Neuronal stem cell (in vitro differentiated cells): ENCODE data around the gene ASTL.
A peak's percentile ranks its signal among the peaks of the same experiment; 100 is the strongest.

Experiments used
- DNase-seq: peaks from one replicate; pipeline ENCODE4 v3.0.0-alpha.2; 2013; ENCODE audit warnings: low spot score
- H2AFZ ChIP-seq: one replicate; pipeline ENCODE4 v1.6.1; 2013; ENCODE audit warnings: mild to moderate bottlenecking, low read length, inconsistent platforms
- H2AK5ac ChIP-seq: 2 replicates; pipeline ENCODE4 v1.6.1; 2013; ENCODE audit warnings: low read depth, mild to moderate bottlenecking, inconsistent platforms, low read length, moderate library complexity, mixed read lengths
- H2BK120ac ChIP-seq: 2 replicates; pipeline ENCODE4 v1.6.1; 2013; ENCODE audit warnings: low read depth, mild to moderate bottlenecking, inconsistent platforms, low read length, moderate library complexity, mixed read lengths
- H2BK12ac ChIP-seq: one replicate; pipeline ENCODE4 v1.6.1; 2013; ENCODE audit warnings: low read length, inconsistent platforms
- H2BK15ac ChIP-seq: 2 replicates; pipeline ENCODE4 v1.6.1; 2013; ENCODE audit warnings: mild to moderate bottlenecking, low read length, inconsistent platforms, mixed read lengths
- H2BK5ac ChIP-seq: one replicate; pipeline ENCODE4 v1.6.1; 2013; ENCODE audit warnings: inconsistent platforms, mild to moderate bottlenecking, low read length, moderate library complexity
- H3K14ac ChIP-seq: one replicate; pipeline ENCODE4 v1.6.1; 2013; ENCODE audit warnings: low read length, inconsistent platforms
- H3K18ac ChIP-seq: 2 replicates; pipeline ENCODE4 v1.6.1; 2013; ENCODE audit warnings: low read length, inconsistent platforms
- H3K23ac ChIP-seq: 2 replicates; pipeline ENCODE4 v1.6.1; 2013; ENCODE audit warnings: low read depth, mild to moderate bottlenecking, mixed read lengths, low read length, inconsistent platforms; ENCODE audit not compliant: poor library complexity
- H3K27ac ChIP-seq: replicated peaks from 3 replicates; pipeline ENCODE4 v1.5.1; 2013; ENCODE audit warnings: low read length, inconsistent platforms
- H3K27me3 ChIP-seq, 3 experiments: 2 replicates each; pipeline ENCODE4 v1.6.1; 2013; ENCODE audit warnings: low read length in 3 of 3, mild to moderate bottlenecking in 2 of 3, inconsistent platforms in 1 of 3, low read depth in 1 of 3, mixed read lengths in 1 of 3, moderate library complexity in 1 of 3; ENCODE audit not compliant: control insufficient read depth in 3 of 3, insufficient read depth in 3 of 3
- H3K36me3 ChIP-seq, 2 donors: replicated peaks in 1 of 2; 2 replicates each; pipeline ENCODE4 v1.6.1; 2013; ENCODE audit warnings: low read length in 2 of 2; ENCODE audit not compliant: control insufficient read depth in 2 of 2, insufficient read depth in 2 of 2
- H3K4ac ChIP-seq: 2 replicates; pipeline ENCODE4 v1.6.1; 2013; ENCODE audit warnings: inconsistent platforms, mild to moderate bottlenecking, low read length, moderate library complexity
- H3K4me1 ChIP-seq, 2 donors: 1 replicate in 1 of 2; 2 replicates in 1 of 2; pipeline ENCODE4 v1.6.1; 2013; ENCODE audit warnings: low read length in 2 of 2, low read depth in 1 of 2; ENCODE audit not compliant: control insufficient read depth in 2 of 2, insufficient read depth in 1 of 2
- H3K4me2 ChIP-seq: one replicate; pipeline ENCODE4 v1.6.1; 2013; ENCODE audit warnings: mild to moderate bottlenecking, low read length, inconsistent platforms; ENCODE audit not compliant: insufficient read depth, poor library complexity, severe bottlenecking
- H3K4me3 ChIP-seq, 2 donors: 2 replicates each; pipeline ENCODE4 v1.5.1; 2013; ENCODE audit warnings: low read length in 2 of 2, mild to moderate bottlenecking in 2 of 2, inconsistent platforms in 1 of 2, moderate library complexity in 1 of 2
- H3K79me1 ChIP-seq: one replicate; pipeline ENCODE4 v1.6.1; 2013; ENCODE audit warnings: low read depth, mild to moderate bottlenecking, inconsistent platforms, low read length, moderate library complexity
- H3K9ac ChIP-seq: one replicate; pipeline ENCODE4 v1.6.1; 2013; ENCODE audit warnings: mild to moderate bottlenecking, low read depth, low read length, inconsistent platforms; ENCODE audit not compliant: poor library complexity
- H3K9me3 ChIP-seq, 2 donors: replicated peaks in 1 of 2; 2 replicates each; pipeline versions ENCODE3 to v1.6.1; 2013; ENCODE audit warnings: low read length in 2 of 2, mild to moderate bottlenecking in 2 of 2, inconsistent platforms in 1 of 2, low read depth in 1 of 2, mixed read lengths in 1 of 2, moderate library complexity in 1 of 2; ENCODE audit not compliant: control insufficient read depth in 2 of 2, insufficient read depth in 1 of 2
- H4K8ac ChIP-seq: one replicate; pipeline ENCODE4 v1.6.1; 2013; ENCODE audit warnings: low read depth, mild to moderate bottlenecking, inconsistent platforms, low read length, moderate library complexity
- H4K91ac ChIP-seq: one replicate; pipeline ENCODE4 v1.6.1; 2013; ENCODE audit warnings: low read length, low read depth, mild to moderate bottlenecking, inconsistent platforms; ENCODE audit not compliant: poor library complexity
- WGBS, 2 donors: extraction: QIAGEN DNeasy Blood & Tissue Kit; methylation state at CpG; one replicate each; pipeline ENCODE4 v1.1.7; 2013; ENCODE audit warnings: missing lambda C conversion rate in 2 of 2, mixed read lengths in 1 of 2; ENCODE audit not compliant: insufficient read length in 2 of 2, insufficient replicate concordance in 1 of 2; ENCODE audit errors: extremely low coverage in 2 of 2; 5-methylcytosine and 5-hydroxymethylcytosine counted together

The ASTL gene

GRCh38 chr2:96105152-96105915, 33.0 kb downstream of the ASTL start:
- Histone ChIP-seq H3K23ac (no peak overlapping the region), H3K4me2 (no peak overlapping the region), H3K27me3 (no peaks in the 10 kb centered on the region), H3K9me3 (peaks cover 9 to 12% of the 10 kb centered on the region in 2 donors), H3K4ac (no peak overlapping the region), H3K14ac (no peak overlapping the region), H4K8ac (no peak overlapping the region), H3K27ac (no peak overlapping the region), H2BK120ac (no peak overlapping the region), H2AFZ (no peak overlapping the region), H3K4me1 (peaks cover 12 to 25% of the 10 kb centered on the region in 2 donors), H2AK5ac (no peak overlapping the region), H3K18ac (no peak overlapping the region), H3K79me1 (no peaks in the 10 kb centered on the region), H3K9ac (no peak overlapping the region), H2BK12ac (no peak overlapping the region), H2BK15ac (no peak overlapping the region), H2BK5ac (no peak overlapping the region), H4K91ac (peak overlapping the region; percentile 82), H3K36me3 (no peaks in the 10 kb centered on the region), H3K4me3 (no peak overlapping the region)
- no CpG with 5 or more reads among the region's 3 CpGs for WGBS, 2 donors
- no peak for DNase-seq

GRCh38 chr2:96104487-96104861, 33.8 kb downstream of the ASTL start:
- peaks cover 9 to 12% of the 10 kb centered on the region in 2 donors for H3K9me3 ChIP-seq
- no peak overlapping the region for H3K4me3 ChIP-seq
- no CpG with 5 or more reads among the region's 6 CpGs for whole genome bisulfite sequencing, 2 donors
- H3K23ac ChIP-seq, result no peak overlapping the region
- H2BK120ac ChIP-seq, result peak overlapping the region; percentile 30
- H3K4ac ChIP-seq, result no peak overlapping the region
- no peak overlapping the region for H3K9ac ChIP-seq
- H2AFZ ChIP-seq, result no peak overlapping the region
- no peak overlapping the region for H4K91ac ChIP-seq
- no peak overlapping the region for H4K8ac ChIP-seq
- H3K4me2 ChIP-seq, result no peak overlapping the region
- H3K27ac ChIP-seq, result no peak overlapping the region
- DNase-seq, result no peak
- no peaks in the 10 kb centered on the region for H3K27me3 ChIP-seq
- H3K4me1 ChIP-seq, result peaks cover 12 to 28% of the 10 kb centered on the region in 2 donors
- H2BK12ac ChIP-seq, result peak overlapping the region; percentile 64
- peak overlapping the region; percentile 90 for H3K18ac ChIP-seq
- peak overlapping the region; percentile 85 for H3K14ac ChIP-seq
- H3K79me1 ChIP-seq, result no peaks in the 10 kb centered on the region
- peak overlapping the region; percentile 72 for H2BK15ac ChIP-seq
- H3K36me3 ChIP-seq, result no peaks in the 10 kb centered on the region
- H2BK5ac ChIP-seq, result no peak overlapping the region
- H2AK5ac ChIP-seq, result peak overlapping the region; percentile 98

GRCh38 chr2:96103761-96104486, 34.4 kb downstream of the ASTL start:
- H3K18ac ChIP-seq, result peak overlapping the region; percentile 90
- H3K4me2 ChIP-seq, result no peak overlapping the region
- H2BK120ac ChIP-seq, result peak overlapping the region; percentile 30
- no peaks in the 10 kb centered on the region for H3K36me3 ChIP-seq
- WGBS, 2 donors, result no CpG with 5 or more reads among the region's 6 CpGs
- H3K4me1 ChIP-seq, result peaks cover 9 to 25% of the 10 kb centered on the region in 2 donors
- peak overlapping the region; percentile 64 for H2BK12ac ChIP-seq
- no peak overlapping the region for H3K9ac ChIP-seq
- no peak overlapping the region for H3K23ac ChIP-seq
- peaks cover 9 to 12% of the 10 kb centered on the region in 2 donors for H3K9me3 ChIP-seq
- H2BK15ac ChIP-seq, result peak overlapping the region; percentile 72
- DNase-seq, result no peak
- no peak overlapping the region for H4K91ac ChIP-seq
- H3K4ac ChIP-seq, result no peak overlapping the region
- H2AK5ac ChIP-seq, result peak overlapping the region; percentile 98
- peak overlapping the region; percentile 39 for H2AFZ ChIP-seq
- H3K79me1 ChIP-seq, result no peaks in the 10 kb centered on the region
- no peak overlapping the region for H4K8ac ChIP-seq
- H3K14ac ChIP-seq, result peak overlapping the region; percentile 85
- H3K4me3 ChIP-seq, result no peak overlapping the region
- no peak overlapping the region for H3K27ac ChIP-seq
- no peak overlapping the region for H2BK5ac ChIP-seq
- H3K27me3 ChIP-seq, result peaks cover 0 to 2% (median 0%) of the 10 kb centered on the region in 3 experiments

GRCh38 chr2:96103187-96103601, 35.1 kb downstream of the ASTL start:
- Histone ChIP-seq H2BK5ac (no peak overlapping the region), H3K9ac (peak overlapping the region; percentile 80), H3K4me2 (no peak overlapping the region), H2BK15ac (peak overlapping the region; percentile 78), H2AK5ac (peak overlapping the region; percentile 88), H4K8ac (no peak overlapping the region), H2BK120ac (peak overlapping the region; percentile 4), H3K4me3 (no peak overlapping the region), H2BK12ac (peak overlapping the region; percentile 87), H4K91ac (no peak overlapping the region), H3K14ac (no peak overlapping the region), H3K4ac (peak overlapping the region; percentile 56), H3K9me3 (peaks cover 9 to 12% of the 10 kb centered on the region in 2 donors), H3K23ac (peak overlapping the region; percentile 37), H3K27ac (no peak overlapping the region), H3K79me1 (no peaks in the 10 kb centered on the region), H3K4me1 (peaks cover 1 to 17% of the 10 kb centered on the region in 2 donors), H2AFZ (peak overlapping the region; percentile 39), H3K27me3 (peaks cover 0 to 3% (median 0%) of the 10 kb centered on the region in 3 experiments), H3K18ac (peak overlapping the region; percentile 36), H3K36me3 (no peaks in the 10 kb centered on the region)
- no peak for DNase-seq
- no CpG with 5 or more reads among the region's 8 CpGs for WGBS, 2 donors
